Right lobe of liver (tissue), 6 donors: ENCODE data around the gene SNRNP35. TPM values are rescaled to one million over a fixed set of nuclear protein-coding genes. Genes with fewer than 3 reads are reported as not detected.
"Not testable (repeated sequence)": the region's sequence is repeated elsewhere in the genome, so short reads cannot be mapped to it uniquely, and the experiment has no call there.

Experiments used
- ATAC-seq, 4 donors: fragments of 200-7000 bp; cut with Tn5 transposase; one replicate each; pipeline ENCODE4 v1.9.1; 2020; ENCODE audit warnings: mild to moderate bottlenecking in 4 of 4, moderate library complexity in 4 of 4
- DNase-seq, 3 donors: peaks; one replicate each; pipeline ENCODE4 v3.0.0-alpha.2; 2020
- H3K27ac ChIP-seq, 3 donors: fragments of 200-600 bp; one replicate each; pipeline ENCODE4 v1.8.0; 2022
- H3K27me3 ChIP-seq, 2 donors: fragments of 200-600 bp; one replicate each; pipeline ENCODE4 v1.8.0; 2022
- H3K36me3 ChIP-seq, 4 donors: fragments of 200-600 bp; sonication (generic) in 1 of 4; one replicate each; pipeline versions ENCODE4 v1.5.1 to v1.8.0; 2017 to 2022; ENCODE audit warnings: control low read depth in 1 of 4
- H3K4me1 ChIP-seq, 4 donors: fragments of 200-600 bp; sonication (generic) in 1 of 4; one replicate each; pipeline versions ENCODE4 v1.5.1 to v1.8.0; 2017 to 2022; ENCODE audit warnings: control low read depth in 1 of 4
- H3K4me3 ChIP-seq, 3 donors: fragments of 200-600 bp; one replicate each; pipeline ENCODE4 v1.8.0; 2022
- H3K9me3 ChIP-seq, 4 donors: fragments of 200-600 bp; sonication (generic) in 1 of 4; one replicate each; pipeline versions ENCODE4 v1.5.1 to v1.8.0; 2017 to 2022; ENCODE audit warnings: control low read depth in 1 of 4
- POLR2A ChIP-seq: fragments of 450-650 bp; IDR thresholded peaks from one replicate; pipeline ENCODE4 v1.6.1; 2017; ENCODE audit warnings: antibody characterized with exemption, mild to moderate bottlenecking
- WGBS: methylation state at CpG from one replicate; pipeline ENCODE4 v1.1.6; 2018; ENCODE audit warnings: low coverage, low lambda C conversion rate; ENCODE audit not compliant: insufficient coverage; ENCODE audit errors: missing lambda C conversion rate; 5-methylcytosine and 5-hydroxymethylcytosine counted together
- intact Hi-C, 2 donors: fragments of 100-400 bp; cut with DNase I; formaldehyde crosslinking; loops; one replicate each; pipeline versions ENCODE4 v1.11.2 to v1.14.1; 2022
- long read RNA-seq: library from polyadenylated mRNA; unstranded; transcript quantifications from one replicate; pipeline ENCODE4 v2.0.0, GENCODE V29; 2019
- total RNA-seq, 6 experiments: library from RNA; depleted of rRNA in 2 of 6; stranded (reverse); fragments of >200 nt in 2 of 6; fragmentation: NEBNext Ultra II Directional in 3 of 6; extraction: Animal tissue kit (Norgen Biotek cat#: 25700) in 3 of 6; gene quantifications; one replicate each; pipeline versions ENCODE4 v1.1.0 to v1.2.4, GENCODE V29; 2016 to 2023
- TF ChIP-seq, protein P1 (sequence below), 4 donors: fragments of 200-600 bp in 3 of 4; fragments of 450-650 bp in 1 of 4; IDR thresholded peaks; one replicate each; pipeline versions ENCODE4 v1.5.1 to v1.8.0; 2016 to 2022; ENCODE audit warnings: antibody characterized with exemption in 4 of 4, mild to moderate bottlenecking in 2 of 4
- donor health status: DM: no; HTN: yes; CAD: no.
- donor health status: DM: no; HTN: no; CAD: no.
- donor health status: DM: no; HTN: no; CAD: no.
- donor health status: DM: no; HTN: yes; CAD: no.
- donor health status: DM: no; HTN: yes; CAD: no.

The SNRNP35 gene, protein sequence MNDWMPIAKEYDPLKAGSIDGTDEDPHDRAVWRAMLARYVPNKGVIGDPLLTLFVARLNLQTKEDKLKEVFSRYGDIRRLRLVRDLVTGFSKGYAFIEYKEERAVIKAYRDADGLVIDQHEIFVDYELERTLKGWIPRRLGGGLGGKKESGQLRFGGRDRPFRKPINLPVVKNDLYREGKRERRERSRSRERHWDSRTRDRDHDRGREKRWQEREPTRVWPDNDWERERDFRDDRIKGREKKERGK
- total RNA-seq = 10 to 100 TPM in 1 of 6 experiments, 1 to 10 TPM in 5; 7.8 to 10.3 (median 9.5) TPM
- long read RNA-seq, transcript SNRNP35-203 (2 exons, 1,975 nt) = major isoform, 7 of 7 reads
- long read RNA-seq, partial matches to known transcripts = 0 of 7 reads
- long read RNA-seq, other reads (novel, unspliced or antisense) = 0 of 7 reads

DNA sequence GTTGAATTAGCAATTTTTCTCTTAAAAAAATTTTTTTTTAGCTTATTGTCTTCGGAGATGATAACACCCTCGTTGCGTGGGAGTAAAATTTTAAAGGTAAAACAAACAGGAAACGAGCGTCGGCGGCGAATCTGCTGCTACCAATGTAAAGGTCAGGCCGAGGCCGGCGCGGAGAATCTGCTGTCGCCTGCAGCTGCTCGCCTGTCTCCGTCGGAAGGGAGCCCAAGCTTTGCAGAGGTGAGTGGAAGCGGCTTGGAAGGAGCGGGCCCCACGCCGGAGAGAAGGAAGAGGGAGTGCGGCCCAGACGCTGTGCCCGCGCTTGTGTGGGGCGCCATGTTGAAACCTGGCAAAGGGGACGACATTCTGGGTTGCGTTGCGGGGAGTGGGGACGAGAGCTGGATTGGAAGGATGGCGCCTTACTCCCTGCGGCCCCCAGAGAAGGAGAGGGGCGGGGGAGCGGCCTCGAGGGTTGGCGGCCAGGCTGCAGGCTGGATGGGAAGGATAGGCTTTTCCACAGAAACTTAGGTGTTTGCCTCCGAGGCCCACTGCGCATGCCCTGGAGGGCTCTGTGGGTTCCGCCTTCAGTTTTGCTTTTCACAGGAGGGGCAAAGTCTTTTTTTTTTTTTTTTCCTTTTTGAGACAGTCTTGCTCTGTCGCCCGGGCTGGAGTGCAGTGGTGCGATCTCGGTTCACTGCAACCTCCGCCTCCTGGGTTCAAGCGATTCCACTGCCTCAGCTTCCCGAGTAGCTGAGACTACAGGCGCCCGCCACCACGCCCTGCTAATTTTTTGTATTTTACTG is at the start of gene SNRNP35:
SNRNP35 (plus strand) TSS at position 160 of the 800 bp plus-strand sequence. CDS start 7,402 bp downstream, outside the sequence.
- TF ChIP-seq, protein P1, sequence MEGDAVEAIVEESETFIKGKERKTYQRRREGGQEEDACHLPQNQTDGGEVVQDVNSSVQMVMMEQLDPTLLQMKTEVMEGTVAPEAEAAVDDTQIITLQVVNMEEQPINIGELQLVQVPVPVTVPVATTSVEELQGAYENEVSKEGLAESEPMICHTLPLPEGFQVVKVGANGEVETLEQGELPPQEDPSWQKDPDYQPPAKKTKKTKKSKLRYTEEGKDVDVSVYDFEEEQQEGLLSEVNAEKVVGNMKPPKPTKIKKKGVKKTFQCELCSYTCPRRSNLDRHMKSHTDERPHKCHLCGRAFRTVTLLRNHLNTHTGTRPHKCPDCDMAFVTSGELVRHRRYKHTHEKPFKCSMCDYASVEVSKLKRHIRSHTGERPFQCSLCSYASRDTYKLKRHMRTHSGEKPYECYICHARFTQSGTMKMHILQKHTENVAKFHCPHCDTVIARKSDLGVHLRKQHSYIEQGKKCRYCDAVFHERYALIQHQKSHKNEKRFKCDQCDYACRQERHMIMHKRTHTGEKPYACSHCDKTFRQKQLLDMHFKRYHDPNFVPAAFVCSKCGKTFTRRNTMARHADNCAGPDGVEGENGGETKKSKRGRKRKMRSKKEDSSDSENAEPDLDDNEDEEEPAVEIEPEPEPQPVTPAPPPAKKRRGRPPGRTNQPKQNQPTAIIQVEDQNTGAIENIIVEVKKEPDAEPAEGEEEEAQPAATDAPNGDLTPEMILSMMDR (IDR thresholded peaks at IDR 0.05) = no peak
- peak; percentile 36 for TF ChIP-seq POLR2A
- Histone ChIP-seq H3K27ac (peak within 1 kb of the TSS; percentile 96 to 100 (median 100)), H3K27me3 (no peaks in the 10 kb centered on the region), H3K4me1 (no peaks in the 10 kb centered on the region), H3K9me3 (no peaks in the 10 kb centered on the region), H3K36me3 (no peaks in the 10 kb centered on the region), H3K4me3 (peak within 1 kb of the TSS; percentile 57 to 95 (median 78))
- ATAC-seq (peak; percentile 91 to 92 (median 92)), DNase-seq (peak; percentile 85 to 90 (median 90))
- intact Hi-C loops = no loop called here
- 0% methylated on average over 32 of the region's 48 CpGs for WGBS

DNA sequence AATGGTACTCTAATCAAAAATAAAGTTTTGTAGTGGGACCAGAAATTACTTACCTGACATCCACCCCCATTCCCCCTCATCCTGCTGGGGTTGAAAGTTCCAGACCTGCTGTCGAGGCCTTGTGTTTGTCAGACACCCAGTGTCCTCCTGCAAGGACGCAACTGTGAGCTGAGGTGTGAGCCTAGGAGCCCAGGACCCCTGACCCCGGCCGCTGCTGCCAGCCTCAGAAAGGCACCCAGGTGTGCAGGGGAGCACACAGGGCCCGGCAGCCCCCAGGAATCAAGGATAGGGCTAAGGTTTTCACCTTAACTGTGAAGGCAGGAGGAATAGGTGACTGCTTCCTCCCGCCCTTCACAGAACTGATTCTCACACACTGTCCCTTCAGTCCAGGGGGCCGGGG is 49.3 kb upstream of the SNRNP35 start:
- 100% methylated on average over 1 of the region's 7 CpGs for WGBS

DNA sequence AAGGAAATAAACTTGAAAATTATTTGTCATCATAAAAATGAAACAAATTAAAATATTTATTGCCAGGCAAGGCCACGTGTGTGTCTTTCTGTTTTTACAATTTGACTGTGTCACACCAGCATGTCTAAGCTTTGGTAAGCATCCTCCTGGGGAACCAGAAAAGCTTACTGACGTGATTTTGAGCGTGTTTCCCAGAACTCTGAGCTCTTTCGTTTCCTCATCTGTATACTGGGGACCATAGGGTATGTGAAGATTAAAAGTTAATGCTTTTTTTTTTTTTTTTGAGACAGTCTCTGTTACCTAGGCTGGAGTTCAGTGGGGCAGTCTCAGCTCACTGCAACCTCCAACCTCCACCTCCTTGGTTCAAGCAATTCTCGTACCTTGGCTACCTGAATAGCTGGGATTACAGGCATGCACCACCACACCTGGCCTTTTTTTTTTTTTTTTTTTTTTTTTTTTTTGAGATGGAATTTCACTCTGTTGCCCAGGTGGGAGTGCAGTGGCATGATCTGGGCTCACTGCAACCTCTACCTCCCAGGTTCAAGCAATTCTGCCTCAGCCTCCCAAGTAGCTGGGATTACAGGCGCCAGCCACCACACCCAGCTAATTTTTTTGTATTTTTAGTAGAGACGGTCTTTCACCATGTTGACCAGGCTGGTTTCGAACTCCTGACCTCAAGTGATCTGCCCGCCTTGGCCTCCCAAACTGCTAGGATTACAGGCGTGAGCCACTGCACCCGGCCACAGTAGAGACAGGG is 48.5 kb upstream of the SNRNP35 start:
- H3K4me3 ChIP-seq, DNase-seq, H3K9me3 ChIP-seq, H3K27ac ChIP-seq, H3K27me3 ChIP-seq, H3K4me1 ChIP-seq, intact Hi-C loops: not testable (repeated sequence)
- 90% methylated on average over 9 of the region's 11 CpGs for WGBS
- ATAC-seq = peak in 2 of 4 donors; percentile 27 to 31
- peaks cover 0 to 37% (median 13%) of the 10 kb centered on the region in 4 donors for H3K36me3 ChIP-seq

More for the DNA sequence above, 49.3 kb upstream of the SNRNP35 start:
- intact Hi-C loops, H3K4me3 ChIP-seq, H3K27ac ChIP-seq, H3K9me3 ChIP-seq, DNase-seq, ATAC-seq, H3K4me1 ChIP-seq, H3K27me3 ChIP-seq: not testable (repeated sequence)
- H3K36me3 ChIP-seq = peaks cover 0 to 45% (median 21%) of the 10 kb centered on the region in 4 donors

DNA sequence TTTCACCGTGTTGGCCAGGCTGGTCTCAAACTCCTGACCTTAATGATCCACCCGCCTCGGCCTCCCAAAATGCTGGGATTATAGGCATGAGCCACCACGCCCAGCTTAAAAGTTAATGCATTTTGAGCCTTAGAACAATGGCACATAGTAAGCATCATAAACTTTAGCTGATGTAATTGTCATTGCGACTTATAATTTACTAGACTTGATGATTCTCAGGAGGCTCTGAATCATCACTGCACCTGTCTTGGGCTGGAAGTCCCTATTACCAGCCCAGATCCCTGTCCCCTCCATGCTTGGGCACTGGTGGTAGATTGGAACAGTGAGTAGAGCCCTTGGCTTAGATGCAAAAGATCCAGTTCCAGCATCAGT is 47.9 kb upstream of the SNRNP35 start:
- DNase-seq (no peak), ATAC-seq (no peak)
- Histone ChIP-seq H3K27ac (no peak overlapping the region), H3K27me3 (no peaks in the 10 kb centered on the region), H3K9me3 (no peaks in the 10 kb centered on the region), H3K4me1 (no peaks in the 10 kb centered on the region), H3K36me3 (peaks cover 0 to 31% (median 11%) of the 10 kb centered on the region in 4 donors), H3K4me3 (no peak overlapping the region)
- TF ChIP-seq POLR2A = no peak
- TF ChIP-seq, protein P1 (IDR thresholded peaks at IDR 0.05) = no peak
- 92% methylated on average over 5 of the region's 5 CpGs for WGBS
- intact Hi-C loops = no loop called here

DNA sequence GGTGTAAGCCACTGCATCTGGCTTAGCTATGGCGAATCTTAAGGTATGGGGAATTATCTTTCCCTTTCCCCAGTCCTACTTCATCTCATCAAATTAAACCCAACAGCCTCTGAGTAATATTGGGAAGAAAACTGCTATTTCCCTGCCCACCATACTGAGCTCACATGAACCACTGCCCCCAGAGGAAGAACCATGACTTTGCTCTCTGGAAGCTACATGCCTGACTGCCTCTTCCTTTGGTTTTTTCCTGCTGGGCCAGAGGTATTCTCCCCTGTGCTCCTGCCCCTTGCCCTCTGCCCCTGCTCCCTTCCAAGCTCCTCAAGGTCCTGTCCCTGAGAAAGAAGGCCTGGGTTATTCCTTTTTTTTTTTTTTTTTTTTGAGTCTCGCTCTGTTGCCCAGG is 36.6 kb upstream of the SNRNP35 start:
- intact Hi-C loops = no loop called here
- Histone ChIP-seq H3K4me3 (no peak overlapping the region), H3K4me1 (no peaks in the 10 kb centered on the region), H3K9me3 (no peaks in the 10 kb centered on the region), H3K27me3 (no peaks in the 10 kb centered on the region), H3K36me3 (peaks cover 0 to 13% (median 0%) of the 10 kb centered on the region in 4 donors), H3K27ac (no peak overlapping the region)
- 100% methylated on average over 2 of the region's 2 CpGs for WGBS
- TF ChIP-seq, protein P1 (IDR thresholded peaks at IDR 0.05) = no peak
- DNase-seq (no peak), ATAC-seq (no peak)
